ENCODE results near the gene ALKBH5. TPM values are rescaled to one million over a fixed set of nuclear protein-coding genes. Genes with fewer than 3 reads are reported as not detected.

Gene ALKBH5
- polyA plus RNA-seq, 1 donor from 2014 or later: 55.0 TPM

DNA sequence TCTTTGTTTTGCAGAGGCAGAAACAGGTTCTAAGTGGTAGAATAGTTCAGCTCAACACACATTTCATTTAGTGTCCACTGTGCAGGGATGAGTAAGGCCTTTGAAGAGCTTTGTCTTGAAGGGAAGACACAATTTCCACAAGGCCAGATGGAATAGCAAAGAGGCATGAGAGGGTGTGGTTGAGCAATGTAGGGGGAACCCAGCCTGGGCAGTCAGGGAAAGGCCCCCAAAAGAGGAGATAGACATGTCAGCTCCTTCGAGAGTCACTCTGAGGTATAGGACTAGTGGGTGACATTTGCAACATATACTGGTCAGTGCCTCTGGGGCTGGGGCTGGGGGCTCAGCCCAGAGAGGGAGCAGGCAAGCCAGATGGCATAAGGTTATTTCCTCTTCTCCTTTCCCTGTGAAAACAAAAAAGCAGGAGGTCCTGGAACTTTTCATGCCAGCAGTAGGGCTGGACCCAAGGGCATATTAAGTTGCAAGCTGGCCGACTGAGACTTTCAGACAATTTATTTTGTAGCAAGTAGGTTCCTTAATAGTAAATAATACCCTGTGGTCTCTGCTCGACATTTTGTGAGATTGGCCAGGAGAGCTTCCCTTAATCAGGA, 7.1 kb downstream of the ALKBH5 start:
- H3K36me3 ChIP-seq (ENCODE audit: insufficient read depth, low read length): no peaks in the 10 kb centered on the region
- H3K27ac ChIP-seq (ENCODE audit: low read length): no peak overlapping the region
- H3K9me3 ChIP-seq (ENCODE audit: low read length): no peaks in the 10 kb centered on the region
- H3F3A ChIP-seq (ENCODE audit: insufficient read depth, low read length, poor library complexity, severe bottlenecking): no peaks in the 10 kb centered on the region
- H3K9ac ChIP-seq (ENCODE audit: low read length): no peak overlapping the region
- peaks cover 30% of the 10 kb centered on the region for H4K20me1 ChIP-seq (ENCODE audit: insufficient read depth)
- H3K9me2 ChIP-seq (ENCODE audit: insufficient read depth, low read length): no peaks in the 10 kb centered on the region
- TF ChIP-seq EZH2 (IDR thresholded peaks at IDR 0.05; ENCODE audit: borderline replicate concordance, insufficient read depth, low read length, poor library complexity, severe bottlenecking) (no peak), RAD21 (conservative IDR thresholded peaks at IDR 0.05) (no peak), MXI1 (conservative IDR thresholded peaks at IDR 0.05; ENCODE audit: poor library complexity, severe bottlenecking) (no peak), POLR2AphosphoS5 (IDR thresholded peaks at IDR 0.05) (no peak), TAF1 (IDR thresholded peaks at IDR 0.05; ENCODE audit: low read depth) (no peak), EP300 (conservative IDR thresholded peaks at IDR 0.05; ENCODE audit: poor library complexity, severe bottlenecking) (no peak), SMC3 (conservative IDR thresholded peaks at IDR 0.05; ENCODE audit: poor library complexity) (no peak)
- TF ChIP-seq, protein P1, sequence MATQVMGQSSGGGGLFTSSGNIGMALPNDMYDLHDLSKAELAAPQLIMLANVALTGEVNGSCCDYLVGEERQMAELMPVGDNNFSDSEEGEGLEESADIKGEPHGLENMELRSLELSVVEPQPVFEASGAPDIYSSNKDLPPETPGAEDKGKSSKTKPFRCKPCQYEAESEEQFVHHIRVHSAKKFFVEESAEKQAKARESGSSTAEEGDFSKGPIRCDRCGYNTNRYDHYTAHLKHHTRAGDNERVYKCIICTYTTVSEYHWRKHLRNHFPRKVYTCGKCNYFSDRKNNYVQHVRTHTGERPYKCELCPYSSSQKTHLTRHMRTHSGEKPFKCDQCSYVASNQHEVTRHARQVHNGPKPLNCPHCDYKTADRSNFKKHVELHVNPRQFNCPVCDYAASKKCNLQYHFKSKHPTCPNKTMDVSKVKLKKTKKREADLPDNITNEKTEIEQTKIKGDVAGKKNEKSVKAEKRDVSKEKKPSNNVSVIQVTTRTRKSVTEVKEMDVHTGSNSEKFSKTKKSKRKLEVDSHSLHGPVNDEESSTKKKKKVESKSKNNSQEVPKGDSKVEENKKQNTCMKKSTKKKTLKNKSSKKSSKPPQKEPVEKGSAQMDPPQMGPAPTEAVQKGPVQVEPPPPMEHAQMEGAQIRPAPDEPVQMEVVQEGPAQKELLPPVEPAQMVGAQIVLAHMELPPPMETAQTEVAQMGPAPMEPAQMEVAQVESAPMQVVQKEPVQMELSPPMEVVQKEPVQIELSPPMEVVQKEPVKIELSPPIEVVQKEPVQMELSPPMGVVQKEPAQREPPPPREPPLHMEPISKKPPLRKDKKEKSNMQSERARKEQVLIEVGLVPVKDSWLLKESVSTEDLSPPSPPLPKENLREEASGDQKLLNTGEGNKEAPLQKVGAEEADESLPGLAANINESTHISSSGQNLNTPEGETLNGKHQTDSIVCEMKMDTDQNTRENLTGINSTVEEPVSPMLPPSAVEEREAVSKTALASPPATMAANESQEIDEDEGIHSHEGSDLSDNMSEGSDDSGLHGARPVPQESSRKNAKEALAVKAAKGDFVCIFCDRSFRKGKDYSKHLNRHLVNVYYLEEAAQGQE (IDR thresholded peaks at IDR 0.05; ENCODE audit: borderline replicate concordance): no peak
- TF ChIP-seq, protein P2, sequence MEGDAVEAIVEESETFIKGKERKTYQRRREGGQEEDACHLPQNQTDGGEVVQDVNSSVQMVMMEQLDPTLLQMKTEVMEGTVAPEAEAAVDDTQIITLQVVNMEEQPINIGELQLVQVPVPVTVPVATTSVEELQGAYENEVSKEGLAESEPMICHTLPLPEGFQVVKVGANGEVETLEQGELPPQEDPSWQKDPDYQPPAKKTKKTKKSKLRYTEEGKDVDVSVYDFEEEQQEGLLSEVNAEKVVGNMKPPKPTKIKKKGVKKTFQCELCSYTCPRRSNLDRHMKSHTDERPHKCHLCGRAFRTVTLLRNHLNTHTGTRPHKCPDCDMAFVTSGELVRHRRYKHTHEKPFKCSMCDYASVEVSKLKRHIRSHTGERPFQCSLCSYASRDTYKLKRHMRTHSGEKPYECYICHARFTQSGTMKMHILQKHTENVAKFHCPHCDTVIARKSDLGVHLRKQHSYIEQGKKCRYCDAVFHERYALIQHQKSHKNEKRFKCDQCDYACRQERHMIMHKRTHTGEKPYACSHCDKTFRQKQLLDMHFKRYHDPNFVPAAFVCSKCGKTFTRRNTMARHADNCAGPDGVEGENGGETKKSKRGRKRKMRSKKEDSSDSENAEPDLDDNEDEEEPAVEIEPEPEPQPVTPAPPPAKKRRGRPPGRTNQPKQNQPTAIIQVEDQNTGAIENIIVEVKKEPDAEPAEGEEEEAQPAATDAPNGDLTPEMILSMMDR (IDR thresholded peaks at IDR 0.05; ENCODE audit: poor library complexity, severe bottlenecking): no peak
- H3K4me2 ChIP-seq (ENCODE audit: low read length): no peak overlapping the region
- peak overlapping the region; percentile 9 for H3K4me3 ChIP-seq (ENCODE audit: low read length)
- no peaks in the 10 kb centered on the region for H3K27me3 ChIP-seq (ENCODE audit: insufficient read depth, low read depth, low read length)
- peaks cover 60% of the 10 kb centered on the region for H3K79me2 ChIP-seq (replicated peaks; ENCODE audit: insufficient read depth, low read length)
- H2AFZ ChIP-seq (ENCODE audit: low read depth, low read length): no peak overlapping the region

- H3K4me2 ChIP-seq (ENCODE audit: low read length): no peak overlapping the region
- no peaks in the 10 kb centered on the region for H3K27me3 ChIP-seq (ENCODE audit: insufficient read depth, low read depth, low read length)
- H3F3A ChIP-seq (ENCODE audit: insufficient read depth, low read length, poor library complexity, severe bottlenecking): no peaks in the 10 kb centered on the region
- H3K9me3 ChIP-seq (ENCODE audit: low read length): no peaks in the 10 kb centered on the region
- peaks cover 24% of the 10 kb centered on the region for H4K20me1 ChIP-seq (ENCODE audit: insufficient read depth)
- H3K79me2 ChIP-seq (replicated peaks; ENCODE audit: insufficient read depth, low read length): peaks cover 55% of the 10 kb centered on the region
- no peak overlapping the region for H3K9ac ChIP-seq (ENCODE audit: low read length)
- no peak overlapping the region for H3K27ac ChIP-seq (ENCODE audit: low read length)
- no peaks in the 10 kb centered on the region for H3K9me2 ChIP-seq (ENCODE audit: insufficient read depth, low read length)
- H3K36me3 ChIP-seq (ENCODE audit: insufficient read depth, low read length): no peaks in the 10 kb centered on the region
- TF ChIP-seq POLR2AphosphoS5 (IDR thresholded peaks at IDR 0.05) (no peak), EP300 (conservative IDR thresholded peaks at IDR 0.05; ENCODE audit: poor library complexity, severe bottlenecking) (no peak), RAD21 (conservative IDR thresholded peaks at IDR 0.05) (no peak), MXI1 (conservative IDR thresholded peaks at IDR 0.05; ENCODE audit: poor library complexity, severe bottlenecking) (no peak), SMC3 (conservative IDR thresholded peaks at IDR 0.05; ENCODE audit: poor library complexity) (no peak)
- TF ChIP-seq, protein P2 (IDR thresholded peaks at IDR 0.05; ENCODE audit: poor library complexity, severe bottlenecking): no peak
- peak overlapping the region; percentile 9 for H3K4me3 ChIP-seq (ENCODE audit: low read length)
- H2AFZ ChIP-seq (ENCODE audit: low read depth, low read length): no peak overlapping the region
Measured at GRCh38 chr17:18191236-18191667, 7.6 kb downstream of the ALKBH5 start.

Data from neural cell (in vitro differentiated cells).